ENCODE measurements around the gene VGLL1.

VGLL1 gene, protein sequence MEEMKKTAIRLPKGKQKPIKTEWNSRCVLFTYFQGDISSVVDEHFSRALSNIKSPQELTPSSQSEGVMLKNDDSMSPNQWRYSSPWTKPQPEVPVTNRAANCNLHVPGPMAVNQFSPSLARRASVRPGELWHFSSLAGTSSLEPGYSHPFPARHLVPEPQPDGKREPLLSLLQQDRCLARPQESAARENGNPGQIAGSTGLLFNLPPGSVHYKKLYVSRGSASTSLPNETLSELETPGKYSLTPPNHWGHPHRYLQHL

GRCh38 chrX:136531951-136532350 is at the start of gene VGLL1:
VGLL1 (plus strand) TSS chrX:136532215; CDS start chrX:136536021, 3,806 bp downstream.
- DNase-seq (ENCODE audit: low spot score) = no peak

DNA sequence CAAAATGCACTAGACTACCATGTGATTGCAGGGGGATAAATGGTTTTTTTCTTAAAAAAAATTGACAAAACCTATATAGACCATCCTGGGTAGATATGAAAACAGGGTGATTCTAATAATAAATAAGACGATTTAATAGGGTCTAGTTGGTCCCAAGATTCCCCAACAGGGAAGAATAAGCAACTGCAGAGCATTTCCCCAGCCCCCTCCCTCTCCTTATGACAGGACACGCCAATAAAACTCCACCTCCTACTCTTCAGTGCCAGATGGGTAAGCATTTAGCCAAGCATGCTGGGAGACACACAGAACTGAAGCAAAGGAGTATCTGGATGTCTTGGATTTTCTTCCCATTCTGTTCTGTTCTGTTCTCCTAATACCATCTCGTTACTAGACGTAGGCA is 44.4 kb upstream of the VGLL1 start, which contains the start of gene BRS3:
Gene BRS3 (plus strand): TSS at position 301 of the 400 bp plus-strand sequence. CDS start 168 bp downstream, outside the sequence.
- DNase-seq (ENCODE audit: low spot score) = no peak

DNA sequence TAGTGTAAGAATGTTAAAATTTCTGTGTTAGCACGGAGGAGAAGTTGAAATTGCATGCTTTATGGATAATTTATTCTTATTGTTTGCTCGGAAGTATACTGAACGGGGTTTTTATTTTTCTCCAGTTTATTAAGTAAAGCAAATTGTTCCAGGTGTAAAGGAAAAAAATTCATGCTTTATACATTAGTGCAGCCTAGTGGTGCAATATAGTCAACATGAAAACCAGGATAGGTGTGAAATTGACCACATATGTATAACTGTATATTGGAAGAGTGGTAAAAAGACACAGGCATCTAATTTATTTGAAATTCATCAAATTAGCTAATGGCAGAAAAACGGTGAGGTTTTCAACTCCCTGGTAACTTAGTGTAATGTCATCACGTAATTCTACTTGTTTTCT is 43.3 kb upstream of the VGLL1 start:
- no peak for DNase-seq (ENCODE audit: low spot score)

DNA sequence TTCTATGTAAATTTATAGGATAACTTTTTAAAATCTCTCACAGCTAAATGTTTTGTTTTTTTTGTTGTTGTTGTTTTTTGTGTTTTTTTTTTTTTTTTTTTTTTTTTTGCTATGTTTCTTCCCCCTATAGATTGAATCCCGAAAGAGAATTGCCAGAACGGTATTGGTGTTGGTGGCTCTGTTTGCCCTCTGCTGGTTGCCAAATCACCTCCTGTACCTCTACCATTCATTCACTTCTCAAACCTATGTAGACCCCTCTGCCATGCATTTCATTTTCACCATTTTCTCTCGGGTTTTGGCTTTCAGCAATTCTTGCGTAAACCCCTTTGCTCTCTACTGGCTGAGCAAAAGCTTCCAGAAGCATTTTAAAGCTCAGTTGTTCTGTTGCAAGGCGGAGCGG is 40.2 kb upstream of the VGLL1 start:
- no peak for DNase-seq (ENCODE audit: low spot score)

GRCh38 chrX:136493011-136493410 is 39.0 kb upstream of the VGLL1 start:
- no peak for DNase-seq (ENCODE audit: low spot score)

GRCh38 chrX:136495043-136495442 is 37.0 kb upstream of the VGLL1 start:
- DNase-seq (ENCODE audit: low spot score) = no peak

DNA sequence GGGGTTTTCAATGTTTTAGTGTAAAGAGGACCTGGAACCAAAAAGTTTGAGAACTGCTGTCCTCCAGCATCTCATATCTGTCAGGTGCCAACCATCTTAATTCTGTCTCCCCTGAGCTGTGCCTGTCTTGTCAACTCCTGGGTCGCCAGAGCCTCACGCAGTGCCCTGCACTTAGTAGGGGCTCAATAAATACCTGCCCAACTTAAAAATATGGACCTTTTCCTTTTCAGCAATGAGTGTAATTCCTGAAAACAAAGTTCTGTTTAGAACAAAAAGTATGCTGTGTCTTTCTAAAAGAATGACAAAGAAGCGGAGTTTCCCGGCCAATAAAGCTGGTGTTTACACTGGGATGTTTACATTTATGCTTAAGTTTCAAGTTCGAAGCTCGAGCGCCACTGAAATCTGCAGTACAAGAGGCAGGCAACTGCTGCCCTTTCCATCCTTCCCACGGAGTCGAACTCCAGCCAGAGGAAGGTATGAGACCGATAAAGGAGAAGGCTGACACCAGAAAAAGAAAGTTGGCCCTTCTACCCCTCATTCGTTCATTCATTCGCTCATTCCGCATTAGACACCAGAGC is 35.7 kb upstream of the VGLL1 start:
- DNase-seq (ENCODE audit: low spot score) = no peak

DNA sequence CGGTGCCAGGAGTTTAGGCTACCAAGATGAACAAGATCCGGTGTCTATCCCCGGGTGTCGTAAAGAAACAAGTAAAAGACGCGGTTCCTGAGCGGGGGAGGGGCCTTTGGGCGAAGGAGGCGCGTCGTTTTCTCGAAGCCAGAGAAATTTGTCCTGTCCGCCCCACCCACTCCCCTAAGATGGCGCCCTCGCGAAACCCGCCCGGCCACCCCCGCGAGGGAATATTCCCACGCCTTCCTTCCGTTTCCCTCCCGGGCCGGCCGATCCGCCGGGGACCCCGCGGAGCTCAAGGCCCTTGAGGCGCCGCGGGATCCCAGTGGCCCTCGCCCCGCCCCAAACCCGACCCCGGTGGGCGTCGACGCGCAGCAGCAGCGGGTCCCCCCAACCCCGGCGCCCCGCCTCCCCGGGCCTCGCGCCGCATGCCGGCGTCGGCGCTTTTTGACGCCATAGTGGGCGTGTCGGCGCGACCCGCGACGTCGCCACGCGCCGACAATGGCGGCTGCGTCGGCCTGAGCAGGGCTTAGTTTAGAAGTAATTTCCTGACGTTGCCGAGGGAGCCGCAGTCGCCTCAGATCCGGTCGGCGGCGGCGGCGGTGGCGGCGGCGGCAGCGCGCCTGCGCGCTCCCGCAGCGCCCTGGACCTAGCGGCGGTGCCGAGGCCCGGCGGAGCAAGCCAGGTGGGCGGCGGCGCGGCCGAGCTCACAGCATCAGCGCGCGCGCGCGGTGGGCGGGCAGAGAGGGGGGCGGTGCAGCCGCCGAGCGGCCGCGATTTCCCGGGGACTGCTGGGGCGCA is 35.1 kb upstream of the VGLL1 start:
- peak; percentile 78 for DNase-seq (ENCODE audit: low spot score)

GRCh38 chrX:136497556-136498052 is 34.4 kb upstream of the VGLL1 start, which contains the start of gene HTATSF1:
HTATSF1 (plus strand) TSS chrX:136497592; CDS start chrX:136497685, 93 bp downstream.
- no peak for DNase-seq (ENCODE audit: low spot score)

- no peak for DNase-seq (ENCODE audit: low spot score)
Observed at GRCh38 chrX:136519069-136519468, 12.9 kb upstream of the VGLL1 start.

DNA sequence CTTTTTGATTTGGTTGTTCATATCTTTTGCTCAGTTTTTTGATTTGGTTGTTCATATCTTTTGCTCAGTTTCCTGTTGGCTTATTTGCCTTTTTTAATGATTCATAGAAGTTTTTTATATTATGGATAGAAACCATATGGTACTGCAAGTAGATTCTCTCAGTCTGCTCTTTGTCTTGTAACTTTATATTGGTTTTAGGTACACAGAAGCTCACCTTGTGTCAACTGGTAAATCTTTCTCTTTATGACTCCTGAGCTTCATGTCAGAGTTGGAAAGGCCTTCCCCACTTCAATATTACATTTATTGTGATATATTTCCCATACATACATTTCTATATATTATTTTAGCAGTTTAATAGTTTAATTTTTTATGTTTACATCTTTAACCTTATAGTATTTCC is 8.2 kb upstream of the VGLL1 start:
- no peak for DNase-seq (ENCODE audit: low spot score)

GRCh38 chrX:136525738-136526606 is 6.0 kb upstream of the VGLL1 start:
- peak; percentile 9 for DNase-seq (ENCODE audit: low spot score)

DNA sequence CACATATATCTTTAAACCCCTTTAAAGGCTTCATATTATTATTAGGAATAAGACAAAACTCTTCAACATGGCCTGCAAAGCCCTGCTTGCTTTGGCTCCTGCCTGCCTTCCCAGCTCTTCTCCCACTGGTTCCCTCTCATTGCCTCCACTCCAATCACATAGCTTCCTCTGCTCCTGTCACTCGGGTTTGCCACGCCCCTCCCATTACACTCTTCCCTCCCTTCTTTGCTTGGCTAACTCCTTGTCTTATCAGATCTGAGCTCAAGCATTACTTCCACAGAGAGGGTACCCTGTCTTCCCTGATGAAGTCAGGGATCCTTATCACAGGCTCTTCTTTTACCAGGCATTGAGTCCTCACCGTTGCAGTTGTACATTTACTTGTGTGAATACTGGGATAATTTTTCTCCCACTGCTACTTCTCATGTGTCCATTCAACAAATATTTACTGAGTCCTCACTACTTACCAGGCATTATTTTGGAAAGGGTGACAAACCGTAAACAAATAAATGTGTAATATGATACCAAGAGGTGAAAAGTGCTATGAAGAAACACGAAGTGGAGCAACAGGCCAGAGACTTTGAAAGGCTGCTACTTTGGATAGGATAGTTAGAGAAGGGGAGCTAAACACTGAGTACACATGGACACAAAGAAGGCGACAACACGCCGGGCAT is 3.2 kb upstream of the VGLL1 start:
- DNase-seq (ENCODE audit: low spot score) = no peak

DNA sequence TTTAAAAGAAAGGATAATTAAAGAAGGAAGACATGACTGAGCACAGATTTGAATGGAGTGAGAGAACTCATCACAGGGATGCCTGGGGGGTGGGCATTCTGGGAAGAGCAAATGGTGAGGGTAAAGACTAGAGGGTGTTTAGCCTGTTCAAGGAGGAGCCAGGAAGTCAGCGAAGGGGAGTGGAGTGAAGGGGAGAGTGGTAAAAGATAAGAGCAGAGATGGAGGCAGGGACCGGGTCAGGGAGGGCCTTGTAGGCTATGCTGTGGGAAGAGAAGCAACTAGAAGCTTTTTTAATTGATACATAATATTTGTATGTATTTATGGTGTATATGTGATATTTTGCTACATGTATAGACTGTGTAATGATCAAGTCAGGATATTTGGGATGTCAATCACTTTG is 2.2 kb upstream of the VGLL1 start:
- DNase-seq (ENCODE audit: low spot score) = no peak

- DNase-seq (ENCODE audit: low spot score) = no peak
Observed at GRCh38 chrX:136534131-136534530, 2.1 kb downstream of the VGLL1 start.

DNA sequence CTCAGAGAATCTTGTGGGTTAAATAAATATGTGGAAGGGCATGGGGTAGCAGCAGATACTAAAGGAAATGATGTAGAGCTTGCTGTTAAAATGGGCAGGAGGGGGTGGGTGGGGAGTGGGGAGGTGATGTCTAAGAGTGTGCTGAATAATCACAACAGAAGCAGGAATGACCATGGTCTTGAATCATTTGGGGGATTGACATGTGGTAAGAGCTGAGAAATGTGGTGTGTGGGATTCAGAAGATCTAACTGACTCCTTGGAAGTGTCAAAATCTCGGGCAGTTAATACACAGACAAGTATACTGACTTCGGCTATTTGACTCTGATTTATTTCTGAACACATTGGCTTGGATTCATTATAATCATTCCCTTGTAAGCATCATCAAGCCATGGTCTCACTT is 6.8 kb downstream of the VGLL1 start:
- no peak for DNase-seq (ENCODE audit: low spot score)

DNA sequence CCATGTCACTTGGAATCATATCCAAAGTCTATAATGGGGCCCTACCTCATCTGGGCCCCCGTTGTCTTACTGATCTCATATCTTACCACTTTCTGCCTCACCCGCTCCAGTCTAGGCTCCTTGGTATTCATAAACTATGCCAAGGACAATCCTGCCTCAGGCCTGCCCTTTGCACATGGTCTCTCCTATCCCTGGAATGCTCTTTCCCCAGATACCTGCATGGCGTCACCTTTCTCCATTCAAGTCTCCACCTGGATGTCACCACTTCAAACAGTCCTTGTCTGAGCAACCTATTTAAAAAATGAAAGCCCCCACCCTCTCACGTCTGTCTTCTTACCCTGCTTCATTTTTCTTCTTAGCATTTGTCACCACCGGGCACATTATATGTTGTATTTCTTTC is 8.2 kb downstream of the VGLL1 start:
- DNase-seq (ENCODE audit: low spot score) = no peak

- DNase-seq (ENCODE audit: low spot score) = no peak
Observed at GRCh38 chrX:136541294-136541693, 9.3 kb downstream of the VGLL1 start.

GRCh38 chrX:136542281-136542680 is 10.3 kb downstream of the VGLL1 start:
- no peak for DNase-seq (ENCODE audit: low spot score)

GRCh38 chrX:136546371-136546781 is 14.4 kb downstream of the VGLL1 start:
- DNase-seq (ENCODE audit: low spot score) = no peak

DNA sequence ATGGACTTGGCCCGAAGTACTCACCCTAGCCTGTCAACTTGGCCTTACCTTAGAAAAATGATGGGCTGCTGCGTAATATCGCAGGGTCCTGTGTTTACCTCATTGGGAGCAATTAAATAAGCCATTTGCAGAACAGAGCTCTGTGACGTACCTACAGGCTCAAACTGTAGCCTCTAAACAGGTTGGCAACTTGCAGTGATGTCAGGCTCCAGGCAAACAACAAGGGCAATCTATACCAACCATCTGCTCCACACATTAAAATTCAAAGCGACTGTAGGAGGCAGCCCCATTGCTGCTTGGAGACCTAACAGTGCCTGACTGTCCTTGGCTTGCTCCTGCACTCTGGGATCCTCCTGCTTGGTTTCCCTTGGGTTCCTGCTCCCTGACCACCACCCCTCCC is 17.2 kb downstream of the VGLL1 start:
- DNase-seq (ENCODE audit: low spot score) = no peak

All from putamen (tissue), 1 donor.